ENCODE results near the gene TMEM179. TPM values are rescaled to one million over a fixed set of nuclear protein-coding genes. Genes with fewer than 3 reads are reported as not detected.

TMEM179 gene
- polyA plus RNA-seq, 1 donor (not counting 4 experiments of a cell fraction or from before 2014, with no cell fraction given) = not detected

DNA sequence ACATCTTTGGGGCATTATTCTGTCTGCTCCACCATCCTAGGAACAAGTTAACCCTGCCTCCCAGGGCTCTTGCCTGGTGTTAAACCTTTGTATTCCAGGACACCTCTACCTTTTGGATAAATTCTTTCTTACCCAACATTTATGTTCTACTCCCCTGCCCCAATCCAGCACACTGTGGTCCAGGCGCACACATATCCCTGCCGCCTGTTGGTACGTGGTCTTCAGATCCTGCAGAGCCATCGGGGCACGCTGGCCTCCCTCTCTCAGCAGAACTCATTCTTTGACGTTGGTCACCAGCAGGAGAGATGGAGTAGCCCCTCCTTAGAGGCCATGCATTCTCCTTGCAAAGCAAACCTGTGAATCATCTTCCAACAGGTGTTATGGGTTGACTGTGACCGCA is 5.1 kb upstream of the TMEM179 start:
- no peak overlapping the region for H3K27ac ChIP-seq (ENCODE audit: control insufficient read depth, insufficient read depth, low read length)
- TF ChIP-seq, protein P1, sequence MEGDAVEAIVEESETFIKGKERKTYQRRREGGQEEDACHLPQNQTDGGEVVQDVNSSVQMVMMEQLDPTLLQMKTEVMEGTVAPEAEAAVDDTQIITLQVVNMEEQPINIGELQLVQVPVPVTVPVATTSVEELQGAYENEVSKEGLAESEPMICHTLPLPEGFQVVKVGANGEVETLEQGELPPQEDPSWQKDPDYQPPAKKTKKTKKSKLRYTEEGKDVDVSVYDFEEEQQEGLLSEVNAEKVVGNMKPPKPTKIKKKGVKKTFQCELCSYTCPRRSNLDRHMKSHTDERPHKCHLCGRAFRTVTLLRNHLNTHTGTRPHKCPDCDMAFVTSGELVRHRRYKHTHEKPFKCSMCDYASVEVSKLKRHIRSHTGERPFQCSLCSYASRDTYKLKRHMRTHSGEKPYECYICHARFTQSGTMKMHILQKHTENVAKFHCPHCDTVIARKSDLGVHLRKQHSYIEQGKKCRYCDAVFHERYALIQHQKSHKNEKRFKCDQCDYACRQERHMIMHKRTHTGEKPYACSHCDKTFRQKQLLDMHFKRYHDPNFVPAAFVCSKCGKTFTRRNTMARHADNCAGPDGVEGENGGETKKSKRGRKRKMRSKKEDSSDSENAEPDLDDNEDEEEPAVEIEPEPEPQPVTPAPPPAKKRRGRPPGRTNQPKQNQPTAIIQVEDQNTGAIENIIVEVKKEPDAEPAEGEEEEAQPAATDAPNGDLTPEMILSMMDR (optimal IDR thresholded peaks at IDR 0.05 in 1 of 3, IDR thresholded peaks at IDR 0.05 in 1 of 3, conservative IDR thresholded peaks at IDR 0.05 in 1 of 3; ENCODE audit: extremely low read depth in 1 of 3, insufficient read depth in 2 of 3, low read length in 3 of 3) = no peak
- no peaks in the 10 kb centered on the region for H3K4me1 ChIP-seq (ENCODE audit: control insufficient read depth, extremely low read depth, insufficient read depth, low read length)
- no peaks in the 10 kb centered on the region for H3K9me1 ChIP-seq (ENCODE audit: control insufficient read depth, extremely low read depth, insufficient read depth, low read length)
- H4K20me1 ChIP-seq (ENCODE audit: control insufficient read depth, extremely low read depth, insufficient read depth, low read length) = no peaks in the 10 kb centered on the region
- peaks cover 10% of the 10 kb centered on the region for H3K27me3 ChIP-seq (ENCODE audit: control insufficient read depth, extremely low read depth, insufficient read depth, low read length)
- H3K4me3 ChIP-seq (ENCODE audit: control insufficient read depth in 2 of 3, extremely low read depth in 1 of 3, insufficient read depth in 2 of 3, low read depth in 1 of 3, low read length in 3 of 3) = no peak overlapping the region
- dilution Hi-C loops (cut with MboI; ENCODE audit: extremely low pct_ligation_motif_present, low sequenced_read_pairs) = no loop called here
- H3K4me2 ChIP-seq (ENCODE audit: control insufficient read depth, extremely low read depth, insufficient read depth, low read depth, low read length) = no peak overlapping the region
- H3K79me2 ChIP-seq (ENCODE audit: control insufficient read depth, insufficient read depth, low read length) = no peaks in the 10 kb centered on the region
- no peaks in the 10 kb centered on the region for H3K9me3 ChIP-seq (ENCODE audit: control insufficient read depth, low read depth, low read length)
- no peak for FAIRE-seq
- no peak overlapping the region for H3K9ac ChIP-seq (ENCODE audit: control insufficient read depth, extremely low read depth, insufficient read depth, low read length)
- no peak for DNase-seq (ENCODE audit: low read depth, low spot score)
- H3K36me3 ChIP-seq (ENCODE audit: control insufficient read depth in 2 of 2, extremely low read depth in 1 of 2, insufficient read depth in 2 of 2, low read length in 2 of 2) = no peaks in the 10 kb centered on the region
- no peak overlapping the region for H2AFZ ChIP-seq (ENCODE audit: control insufficient read depth, low read length)

- TF ChIP-seq, protein P1 (optimal IDR thresholded peaks at IDR 0.05 in 1 of 3, IDR thresholded peaks at IDR 0.05 in 1 of 3, conservative IDR thresholded peaks at IDR 0.05 in 1 of 3; ENCODE audit: extremely low read depth in 1 of 3, insufficient read depth in 2 of 3, low read length in 3 of 3) = no peak
- TF ChIP-seq EZH2 (IDR thresholded peaks at IDR 0.05; ENCODE audit: low read length) = no peak
- FAIRE-seq = no peak
- H3K4me2 ChIP-seq (ENCODE audit: control insufficient read depth, extremely low read depth, insufficient read depth, low read depth, low read length) = no peak overlapping the region
These were observed 716 bp downstream of the TMEM179 start for GRCh38 chr14:104603711-104604401.

More at GRCh38 chr14:104603711-104604401, 716 bp downstream of the TMEM179 start:
- Histone ChIP-seq H3K4me1 (ENCODE audit: control insufficient read depth, extremely low read depth, insufficient read depth, low read length) (no peaks in the 10 kb centered on the region), H3K27me3 (ENCODE audit: control insufficient read depth, extremely low read depth, insufficient read depth, low read length) (peaks cover 22% of the 10 kb centered on the region), H3K36me3 (ENCODE audit: control insufficient read depth in 2 of 2, extremely low read depth in 1 of 2, insufficient read depth in 2 of 2, low read length in 2 of 2) (no peaks in the 10 kb centered on the region), H3K9me3 (ENCODE audit: control insufficient read depth, low read depth, low read length) (no peaks in the 10 kb centered on the region), H3K27ac (ENCODE audit: control insufficient read depth, insufficient read depth, low read length) (no peak overlapping the region), H4K20me1 (ENCODE audit: control insufficient read depth, extremely low read depth, insufficient read depth, low read length) (no peaks in the 10 kb centered on the region), H3K9ac (ENCODE audit: control insufficient read depth, extremely low read depth, insufficient read depth, low read length) (no peak overlapping the region), H3K4me3 (ENCODE audit: control insufficient read depth in 2 of 3, extremely low read depth in 1 of 3, insufficient read depth in 2 of 3, low read depth in 1 of 3, low read length in 3 of 3) (no peak overlapping the region), H3K9me1 (ENCODE audit: control insufficient read depth, extremely low read depth, insufficient read depth, low read length) (no peaks in the 10 kb centered on the region), H2AFZ (ENCODE audit: control insufficient read depth, low read length) (no peak overlapping the region), H3K79me2 (ENCODE audit: control insufficient read depth, insufficient read depth, low read length) (no peaks in the 10 kb centered on the region)
- dilution Hi-C loops (cut with MboI; ENCODE audit: extremely low pct_ligation_motif_present, low sequenced_read_pairs) = no loop called here
- DNase-seq (ENCODE audit: low read depth, low spot score) = no peak
